Stimulated activated CD4-positive, alpha-beta T cell treated with anti-CD3 and anti-CD28 coated beads, Interleukin-1b, Interleukin-23, amount 100 ng/mL, for 4 hours (primary cell): Measurements from ENCODE around the gene RXRA.
"Not testable (repeated sequence)": the region's sequence is repeated elsewhere in the genome, so short reads cannot be mapped to it uniquely, and the experiment has no call there.

Experiments used
- DNase-seq, 2 donors: peaks; one replicate each; pipeline ENCODE4 v3.0.0-alpha.2; 2020; ENCODE audit warnings: low read depth in 2 of 2

Gene RXRA

GRCh38 chr9:134308639-134309220 is 17.5 kb upstream of the RXRA start:
- not testable (repeated sequence) for DNase-seq

GRCh38 chr9:134313470-134313869 is 12.8 kb upstream of the RXRA start:
- no peak for DNase-seq

DNA sequence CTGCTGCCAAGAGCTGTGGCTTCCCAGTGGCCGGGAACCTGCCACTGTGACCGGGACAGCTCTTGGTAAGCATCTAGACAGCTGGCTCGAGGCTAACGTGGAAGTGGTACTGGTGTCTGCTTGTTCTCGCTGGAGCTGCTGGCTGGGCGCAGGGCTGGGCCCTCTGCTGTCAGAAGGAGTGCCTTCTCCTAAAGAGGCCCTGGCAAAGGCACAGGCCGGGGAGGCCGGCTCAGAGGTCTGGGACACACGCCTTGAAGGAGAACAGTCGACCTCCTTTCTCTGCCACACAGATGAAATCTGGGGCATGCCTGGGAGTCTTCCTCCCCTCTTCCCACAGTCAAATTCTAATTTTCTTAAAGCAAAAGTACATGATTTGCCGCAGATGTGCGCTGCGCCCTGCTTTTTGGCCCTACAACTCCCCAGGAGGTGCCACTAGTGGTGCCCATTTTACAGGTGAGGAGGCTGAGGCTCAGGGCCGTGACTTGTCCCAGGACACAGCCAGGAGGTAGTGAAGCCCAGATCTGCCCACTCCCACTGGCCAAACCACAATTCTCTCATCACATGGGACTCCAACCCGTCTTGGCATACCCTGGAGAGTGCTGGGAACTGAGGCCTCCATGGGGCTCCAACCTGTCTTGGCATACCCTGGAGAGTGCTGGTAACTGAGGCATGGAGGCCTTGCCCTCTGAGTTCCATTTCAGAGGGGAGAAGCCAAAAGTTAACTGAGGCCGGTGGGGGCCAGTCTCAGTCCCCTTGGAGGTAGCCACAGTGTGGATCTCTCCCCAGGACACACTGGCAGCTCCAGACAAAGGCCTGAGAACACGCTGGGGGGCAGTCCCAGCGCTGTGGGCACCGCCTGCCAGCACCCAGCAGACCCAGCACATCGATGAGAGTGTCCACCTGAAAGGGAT is 12.0 kb upstream of the RXRA start:
- DNase-seq: no peak

GRCh38 chr9:134314950-134315715 is 11.1 kb upstream of the RXRA start:
- no peak for DNase-seq

DNA sequence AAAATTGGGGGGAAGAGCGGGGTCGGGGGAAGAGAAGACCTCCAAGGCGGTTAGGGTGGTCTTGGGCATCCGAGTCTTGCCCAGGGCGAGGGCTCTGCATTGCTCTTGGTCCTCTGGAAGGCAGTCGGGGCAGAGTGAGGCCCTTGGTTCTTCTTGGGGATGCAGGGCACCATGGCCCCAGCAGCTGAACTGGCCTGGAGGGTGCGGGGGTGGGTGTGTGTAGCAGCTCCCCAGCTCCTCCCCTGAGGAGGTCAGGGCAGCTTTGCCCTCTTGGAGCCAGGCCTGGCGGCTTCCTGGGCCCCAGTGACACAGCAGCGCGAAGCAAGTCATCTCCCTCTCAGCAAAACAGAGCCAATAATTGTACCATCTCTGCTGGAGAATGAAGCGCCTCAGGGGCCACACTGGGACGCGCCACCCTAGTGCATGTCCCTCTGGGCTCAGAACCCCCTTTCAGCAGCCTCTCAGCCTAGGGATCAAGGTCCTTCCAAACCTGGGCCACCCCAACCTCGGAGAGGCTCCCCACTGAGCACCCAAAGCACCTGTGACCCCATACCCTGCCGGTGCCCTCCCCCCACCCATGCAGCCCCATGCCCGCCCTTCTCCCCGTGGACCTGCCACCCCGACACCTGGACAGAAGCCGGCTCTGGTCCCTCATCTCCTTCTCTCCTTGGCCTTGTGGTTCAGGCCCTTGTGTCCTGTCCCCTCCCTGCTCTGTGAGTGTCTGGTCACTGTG is 10.4 kb upstream of the RXRA start:
- DNase-seq: no peak

GRCh38 chr9:134316449-134317160 is 9.7 kb upstream of the RXRA start:
- no peak for DNase-seq

GRCh38 chr9:134317400-134317789 is 8.9 kb upstream of the RXRA start:
- no peak for DNase-seq

GRCh38 chr9:134317790-134318414 is 8.4 kb upstream of the RXRA start:
- no peak for DNase-seq

GRCh38 chr9:134318481-134318891 is 7.8 kb upstream of the RXRA start:
- no peak for DNase-seq

- no peak for DNase-seq
Observed at GRCh38 chr9:134318941-134319305, 7.3 kb upstream of the RXRA start.

DNA sequence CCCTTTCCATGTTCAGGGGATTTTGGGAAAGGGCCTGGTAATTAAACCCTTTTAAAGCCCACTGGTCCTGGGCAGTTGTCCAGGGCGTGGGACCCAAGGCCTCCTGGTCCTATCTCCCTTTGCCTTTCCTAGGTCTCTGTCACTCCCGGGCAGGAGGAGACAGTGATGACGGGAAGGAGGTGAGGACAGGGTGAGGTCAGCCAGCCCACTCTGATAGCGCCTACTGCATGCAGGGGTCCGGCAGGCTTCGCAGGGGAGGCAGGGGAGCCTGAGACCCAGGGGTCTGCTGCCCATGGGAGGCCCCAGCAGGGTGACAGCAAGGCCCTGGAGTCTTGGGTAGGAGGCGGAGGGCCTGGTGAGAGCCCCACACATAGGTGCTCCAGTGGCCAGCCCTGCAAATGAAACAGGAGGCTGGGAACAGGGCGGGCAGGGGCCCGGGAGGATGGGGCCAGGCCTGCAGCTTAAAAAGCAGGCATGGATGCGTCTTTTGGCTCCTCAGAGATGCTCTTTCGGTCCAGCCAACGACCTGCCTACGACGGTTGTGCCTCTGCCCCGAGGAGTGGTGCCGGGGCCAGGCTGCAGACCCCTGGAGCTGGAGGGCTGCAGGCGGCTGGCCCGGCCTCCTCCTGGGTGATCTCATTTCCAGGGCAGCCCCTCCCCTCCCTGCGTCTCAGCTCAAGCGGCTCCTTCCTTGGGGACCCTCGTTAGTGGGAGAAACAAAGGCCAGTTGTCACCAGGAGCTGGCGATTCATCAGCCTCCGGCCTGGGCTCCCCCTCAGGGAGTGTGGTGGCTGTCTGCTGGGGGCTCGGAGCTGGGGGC is 6.7 kb upstream of the RXRA start:
- no peak for DNase-seq

GRCh38 chr9:134320126-134320867 is 6.0 kb upstream of the RXRA start:
- no peak for DNase-seq

- DNase-seq: no peak
Observed at GRCh38 chr9:134320868-134321471, 5.3 kb upstream of the RXRA start.

DNA sequence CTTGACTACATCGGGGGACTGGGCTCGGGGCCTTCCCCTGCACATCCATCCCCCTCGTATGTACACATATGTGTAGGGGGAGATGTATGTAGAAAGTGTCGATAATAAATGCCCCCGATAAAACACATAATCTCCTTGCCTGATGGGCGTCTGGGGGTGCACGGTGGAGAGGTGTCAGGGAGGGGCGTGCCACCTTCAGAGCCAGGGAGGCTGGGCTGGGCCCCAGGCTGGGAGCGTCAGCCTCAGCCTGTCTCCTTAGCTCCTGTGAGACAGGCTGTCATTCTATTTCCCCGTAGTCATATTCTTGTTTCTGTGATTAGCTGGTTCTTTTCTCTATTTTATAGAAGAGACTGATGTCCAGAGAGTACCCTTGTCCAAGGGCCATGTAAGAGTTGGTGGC is 4.7 kb upstream of the RXRA start:
- no peak for DNase-seq

- no peak for DNase-seq
Observed at GRCh38 chr9:134321946-134322741, 4.1 kb upstream of the RXRA start.

DNA sequence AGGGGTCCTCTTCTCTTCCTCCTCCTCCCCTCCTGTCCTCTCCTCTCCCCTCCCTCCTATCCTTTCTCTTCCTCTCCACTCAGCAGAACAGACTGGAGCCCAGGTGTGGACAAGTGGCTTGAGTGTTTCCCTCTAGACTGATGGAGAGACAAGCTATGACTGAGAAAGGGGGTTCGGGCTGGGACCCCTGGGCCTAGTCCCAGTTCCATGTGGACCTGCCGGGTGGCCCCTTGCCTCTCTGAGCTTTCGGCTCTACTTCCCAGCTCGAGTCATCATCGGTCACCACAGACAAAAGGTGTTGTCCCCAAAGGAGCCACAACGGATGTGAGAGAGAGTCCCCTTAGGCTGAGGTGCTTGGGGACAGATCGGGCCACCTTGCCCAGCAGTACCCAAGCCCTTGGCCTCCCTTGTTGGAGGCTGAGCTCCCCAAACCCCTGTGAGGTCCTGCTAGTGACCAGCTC is 3.4 kb upstream of the RXRA start:
- DNase-seq: no peak

DNA sequence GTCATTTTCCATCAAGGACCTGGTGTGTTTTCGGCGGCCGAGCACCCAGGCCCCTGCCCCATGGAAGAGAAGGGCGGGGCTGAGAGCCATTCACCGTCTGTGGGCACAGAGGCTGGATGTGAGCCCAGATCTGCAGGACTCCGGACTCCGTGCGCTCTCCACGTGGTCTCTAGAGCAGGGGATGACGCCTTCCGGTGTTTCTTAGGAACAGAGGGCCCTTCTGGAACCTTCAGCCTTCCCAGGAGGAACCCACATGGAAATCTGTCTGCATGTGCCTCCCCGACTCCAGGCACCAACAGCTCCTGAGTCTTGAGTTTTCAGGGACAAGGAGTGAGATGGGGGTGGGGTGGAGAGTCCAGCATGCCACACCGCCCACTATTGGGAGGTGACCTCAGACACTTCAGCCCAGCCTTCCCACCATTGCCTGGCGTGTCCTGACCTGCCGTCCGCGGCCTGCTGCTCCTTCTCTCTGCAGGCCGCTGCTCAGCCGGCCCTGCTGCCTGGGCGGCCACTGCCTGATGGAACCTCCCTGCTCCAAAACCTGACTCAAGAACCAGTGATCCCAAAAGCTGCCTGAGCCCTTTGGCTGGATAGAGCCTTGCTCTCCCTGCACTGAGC is 2.4 kb upstream of the RXRA start:
- no peak for DNase-seq
